IPS DF 6.9 (cell line): ENCODE data around the gene VAV3.
"Not testable (repeated sequence)": the region's sequence is repeated elsewhere in the genome, so short reads cannot be mapped to it uniquely, and the experiment has no call there.

Experiments
- DNase-seq: peaks from one replicate; pipeline ENCODE4 v3.0.0-alpha.2; 2013; ENCODE audit warnings: low read depth, low spot score
- H3K27ac ChIP-seq: one replicate; pipeline ENCODE4 v1.5.1; 2013; ENCODE audit warnings: low read length, control low read depth
- H3K27me3 ChIP-seq: 2 replicates; pipeline ENCODE4 v1.6.1; 2013; ENCODE audit warnings: mild to moderate bottlenecking, low read length; ENCODE audit not compliant: control insufficient read depth, insufficient read depth
- H3K36me3 ChIP-seq: 2 replicates; pipeline ENCODE4 v1.6.1; 2013; ENCODE audit warnings: low read length; ENCODE audit not compliant: control insufficient read depth, insufficient read depth
- H3K4me1 ChIP-seq: 2 replicates; pipeline ENCODE4 v1.6.1; 2013; ENCODE audit warnings: low read length; ENCODE audit not compliant: control insufficient read depth, insufficient read depth
- H3K4me3 ChIP-seq: 2 replicates; pipeline ENCODE4 v1.5.1; 2013; ENCODE audit warnings: mild to moderate bottlenecking, low read length
- H3K9me3 ChIP-seq: 2 replicates; pipeline ENCODE4 v1.6.1; 2013; ENCODE audit warnings: low read length, inconsistent platforms; ENCODE audit not compliant: control insufficient read depth, insufficient read depth
- WGBS: extraction: QIAGEN DNeasy Blood & Tissue Kit; methylation state at CpG from one replicate; pipeline ENCODE4 v1.1.7; 2013; ENCODE audit warnings: mixed read lengths, missing lambda C conversion rate; ENCODE audit not compliant: insufficient read length, insufficient coverage; 5-methylcytosine and 5-hydroxymethylcytosine counted together

Gene VAV3

DNA sequence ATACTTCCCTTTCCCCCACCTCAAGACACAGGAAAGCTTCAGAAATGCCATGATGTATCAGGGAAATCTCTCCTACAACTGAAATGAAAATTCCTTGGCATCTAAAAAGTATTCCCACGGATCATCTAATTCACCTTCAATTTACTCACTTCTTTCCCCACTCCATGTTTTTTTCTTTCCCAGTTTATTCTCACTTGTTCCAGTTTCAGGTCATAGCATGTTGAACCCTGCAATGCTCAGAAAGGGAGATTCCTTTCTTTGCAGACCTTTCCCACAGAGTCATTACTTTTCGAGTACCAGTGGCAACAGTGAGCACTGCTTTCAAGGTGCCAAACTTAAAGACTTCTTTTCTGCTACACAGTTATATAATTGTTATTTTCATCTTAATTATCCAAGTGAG is 305.0 kb downstream of the VAV3 start:
- H3K9me3 ChIP-seq = no peaks in the 10 kb centered on the region
- no peak overlapping the region for H3K4me3 ChIP-seq
- no peaks in the 10 kb centered on the region for H3K36me3 ChIP-seq
- no peaks in the 10 kb centered on the region for H3K27me3 ChIP-seq
- DNase-seq = no peak
- H3K4me1 ChIP-seq = no peaks in the 10 kb centered on the region
- WGBS = 100% methylated on average over 1 of the region's 2 CpGs
- no peak overlapping the region for H3K27ac ChIP-seq

DNA sequence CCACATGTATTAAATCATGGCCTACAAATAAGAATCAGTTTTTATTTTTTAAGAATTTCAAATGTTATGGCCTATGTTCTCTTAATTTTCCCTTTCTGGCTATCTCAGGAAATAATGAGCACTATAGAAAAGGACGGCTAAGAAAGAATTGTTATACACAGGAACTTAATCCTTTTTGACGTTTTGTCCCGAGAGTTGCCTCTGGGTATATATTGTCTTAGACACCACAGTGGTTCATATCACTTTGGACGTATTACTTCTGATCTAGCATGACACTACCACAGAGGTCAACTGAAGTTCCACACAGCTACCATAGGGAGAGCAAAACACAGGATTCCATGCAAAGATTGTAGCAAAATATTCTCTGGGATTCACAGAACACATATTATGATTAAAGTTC is 307.6 kb downstream of the VAV3 start:
- no peak for DNase-seq
- no CpG with 5 or more reads among the region's 4 CpGs for WGBS
- H3K36me3 ChIP-seq = no peaks in the 10 kb centered on the region
- no peaks in the 10 kb centered on the region for H3K9me3 ChIP-seq
- no peak overlapping the region for H3K27ac ChIP-seq
- no peaks in the 10 kb centered on the region for H3K4me1 ChIP-seq
- H3K27me3 ChIP-seq = no peaks in the 10 kb centered on the region
- no peak overlapping the region for H3K4me3 ChIP-seq

DNA sequence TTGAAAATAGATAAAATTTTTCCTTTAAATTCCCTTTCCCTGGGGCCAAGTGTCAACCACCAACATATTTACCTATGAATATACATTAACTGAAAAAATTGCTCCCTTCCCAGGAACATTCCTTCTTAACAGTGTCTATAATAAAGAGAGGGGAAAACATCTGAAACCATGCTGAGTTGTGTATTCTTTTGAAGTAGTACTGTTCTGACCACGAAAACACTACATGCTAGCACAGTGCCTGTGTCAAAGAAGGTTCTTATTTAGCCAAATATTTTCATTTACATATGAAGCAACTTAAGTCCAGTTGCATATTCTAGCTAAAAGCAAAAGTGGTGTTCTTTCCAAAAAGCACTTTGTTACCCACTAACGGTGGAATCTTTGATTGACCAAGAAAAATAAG is 311.2 kb downstream of the VAV3 start:
- no peaks in the 10 kb centered on the region for H3K36me3 ChIP-seq
- H3K4me3 ChIP-seq = no peak overlapping the region
- no peak for DNase-seq
- no CpG with 5 or more reads among the region's 2 CpGs for WGBS
- H3K27ac ChIP-seq = no peak overlapping the region
- no peaks in the 10 kb centered on the region for H3K9me3 ChIP-seq
- no peaks in the 10 kb centered on the region for H3K4me1 ChIP-seq
- no peaks in the 10 kb centered on the region for H3K27me3 ChIP-seq

DNA sequence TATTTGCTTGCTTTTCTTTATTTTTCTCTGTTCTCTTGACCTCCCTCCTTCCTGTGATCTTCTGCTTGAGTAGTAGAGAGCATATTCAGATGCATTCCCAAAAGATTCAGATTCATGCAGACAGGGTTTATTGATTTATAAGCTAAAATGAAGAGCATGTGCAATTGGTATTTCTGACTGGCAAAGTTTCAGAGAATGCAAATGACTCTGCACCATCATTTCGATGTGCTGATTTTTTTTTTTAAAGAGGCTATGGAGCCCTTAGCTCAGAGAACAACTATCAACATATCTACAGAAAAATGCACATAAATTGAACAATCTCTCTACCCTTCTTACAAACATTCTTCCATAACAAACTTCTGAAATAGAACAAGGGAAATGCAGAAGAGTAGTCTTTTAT is 312.0 kb downstream of the VAV3 start:
- H3K4me3 ChIP-seq = no peak overlapping the region
- no peaks in the 10 kb centered on the region for H3K36me3 ChIP-seq
- H3K4me1 ChIP-seq = no peaks in the 10 kb centered on the region
- no peaks in the 10 kb centered on the region for H3K9me3 ChIP-seq
- H3K27ac ChIP-seq = no peak overlapping the region
- no peaks in the 10 kb centered on the region for H3K27me3 ChIP-seq
- no peak for DNase-seq
- no CpG with 5 or more reads among the region's 1 CpG for whole genome bisulfite sequencing

DNA sequence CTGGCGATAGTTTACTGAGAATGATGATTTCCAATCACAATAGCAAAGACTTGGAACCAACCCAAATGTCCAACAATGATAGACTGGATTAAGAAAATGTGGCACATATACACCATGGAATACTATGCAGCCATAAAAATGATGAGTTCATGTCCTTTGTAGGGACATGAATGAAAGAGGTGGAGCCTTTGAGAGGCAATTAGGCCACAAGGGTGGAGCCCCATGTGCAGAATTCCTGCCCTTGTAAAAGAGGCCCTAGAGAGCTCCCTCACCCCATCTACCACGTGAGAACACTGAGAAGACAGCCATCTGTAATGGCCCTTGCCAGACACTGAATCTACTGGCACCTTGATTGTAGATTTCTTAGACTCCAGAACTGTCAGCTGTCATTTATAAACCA is 314.2 kb downstream of the VAV3 start:
- H3K36me3 ChIP-seq, H3K4me3 ChIP-seq, DNase-seq, H3K27me3 ChIP-seq, H3K9me3 ChIP-seq, H3K4me1 ChIP-seq, H3K27ac ChIP-seq: not testable (repeated sequence)
- no CpG with 5 or more reads among the region's 2 CpGs for WGBS

DNA sequence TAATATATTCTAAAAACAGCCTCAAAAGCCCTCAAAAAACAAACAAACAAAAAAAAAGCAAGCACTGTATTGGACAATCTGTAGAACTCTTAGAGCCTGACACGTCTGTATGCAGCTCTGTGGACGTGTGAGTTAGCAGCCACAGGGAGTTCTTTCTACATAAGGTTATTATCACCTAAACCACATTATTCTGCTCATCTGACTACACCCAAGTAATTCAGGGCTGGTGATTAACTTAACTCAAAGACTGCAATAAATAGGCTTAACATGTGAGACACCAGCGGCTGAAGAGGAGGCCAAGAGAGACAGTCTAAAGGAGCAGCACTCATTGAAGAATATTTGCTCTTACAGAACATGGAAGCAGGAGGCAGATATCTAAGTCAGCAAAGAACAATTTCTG is 316.0 kb downstream of the VAV3 start:
- WGBS = no CpG with 5 or more reads among the region's 3 CpGs
- no peak overlapping the region for H3K4me3 ChIP-seq

DNA sequence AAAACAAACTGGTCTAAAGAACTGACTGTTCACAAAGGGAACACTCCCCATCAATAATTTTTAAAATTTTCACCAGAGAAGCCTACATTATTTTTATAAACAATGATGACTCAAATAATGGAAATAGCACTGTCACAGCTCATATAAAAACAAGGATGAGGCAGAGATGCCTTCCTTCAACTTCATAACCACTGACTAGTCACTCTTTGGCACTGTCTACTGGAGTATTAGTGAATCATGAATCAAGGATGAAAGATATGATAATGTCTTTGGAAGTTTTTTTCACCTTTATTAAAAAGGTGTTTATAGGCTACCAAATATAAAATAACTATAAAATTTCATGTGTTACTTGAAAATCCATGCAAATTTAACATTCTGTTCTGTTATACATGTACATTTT is 316.9 kb downstream of the VAV3 start:
- Histone ChIP-seq H3K36me3 (no peaks in the 10 kb centered on the region), H3K9me3 (no peaks in the 10 kb centered on the region), H3K4me1 (no peaks in the 10 kb centered on the region), H3K4me3 (no peak overlapping the region), H3K27ac (no peak overlapping the region), H3K27me3 (no peaks in the 10 kb centered on the region)
- DNase-seq = no peak

More for the DNA sequence above, 316.0 kb downstream of the VAV3 start:
- Histone ChIP-seq H3K36me3 (no peaks in the 10 kb centered on the region), H3K27ac (no peak overlapping the region), H3K27me3 (no peaks in the 10 kb centered on the region), H3K9me3 (no peaks in the 10 kb centered on the region), H3K4me1 (no peaks in the 10 kb centered on the region)
- no peak for DNase-seq

DNA sequence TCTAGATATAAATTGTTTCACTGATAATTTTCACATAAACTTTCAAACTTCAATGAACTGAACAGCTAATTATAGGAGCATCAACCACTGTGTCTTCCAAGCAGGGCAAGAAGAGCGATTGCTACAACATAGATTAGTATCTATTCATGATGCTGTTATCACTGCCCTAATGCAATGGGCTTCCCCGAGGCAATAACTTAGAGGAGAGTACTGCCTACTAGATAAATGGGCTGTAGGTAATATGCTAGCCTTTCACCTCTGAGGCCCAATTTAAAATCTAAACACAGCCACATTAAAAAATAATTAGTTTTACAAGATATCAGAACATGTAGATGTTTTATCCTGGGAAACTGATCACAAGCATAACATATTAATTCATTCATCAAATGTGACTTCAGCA is 318.0 kb downstream of the VAV3 start:
- no peak overlapping the region for H3K27ac ChIP-seq
- no peaks in the 10 kb centered on the region for H3K4me1 ChIP-seq
- H3K27me3 ChIP-seq = no peaks in the 10 kb centered on the region
- no CpG with 5 or more reads among the region's 2 CpGs for WGBS
- H3K4me3 ChIP-seq = no peak overlapping the region
- DNase-seq = no peak
- no peaks in the 10 kb centered on the region for H3K9me3 ChIP-seq
- no peaks in the 10 kb centered on the region for H3K36me3 ChIP-seq

DNA sequence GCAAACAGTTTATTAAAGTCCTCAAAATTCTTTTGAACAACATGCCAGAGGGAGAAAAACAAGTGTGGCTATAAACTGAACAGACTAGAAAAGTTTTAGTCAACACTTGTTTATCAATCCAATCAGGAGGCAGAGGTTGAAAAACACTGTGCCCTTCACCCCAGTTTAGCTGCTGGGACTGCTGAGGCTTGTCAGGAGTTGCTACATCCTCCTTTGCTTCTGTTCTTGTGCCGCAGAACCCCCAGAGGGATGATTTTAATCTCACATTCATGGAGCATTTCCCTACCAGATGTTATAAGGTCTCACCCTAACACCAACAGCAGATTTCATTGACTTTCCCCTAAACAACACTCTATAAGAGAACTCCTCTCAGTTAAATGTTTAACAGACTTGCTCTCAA is 321.2 kb downstream of the VAV3 start:
- no peak overlapping the region for H3K4me3 ChIP-seq
- H3K4me1 ChIP-seq = no peaks in the 10 kb centered on the region
- H3K27ac ChIP-seq = no peak overlapping the region
- H3K36me3 ChIP-seq = no peaks in the 10 kb centered on the region
- no peaks in the 10 kb centered on the region for H3K9me3 ChIP-seq
- no peaks in the 10 kb centered on the region for H3K27me3 ChIP-seq
- no peak for DNase-seq
- no CpG with 5 or more reads among the region's 1 CpG for WGBS

DNA sequence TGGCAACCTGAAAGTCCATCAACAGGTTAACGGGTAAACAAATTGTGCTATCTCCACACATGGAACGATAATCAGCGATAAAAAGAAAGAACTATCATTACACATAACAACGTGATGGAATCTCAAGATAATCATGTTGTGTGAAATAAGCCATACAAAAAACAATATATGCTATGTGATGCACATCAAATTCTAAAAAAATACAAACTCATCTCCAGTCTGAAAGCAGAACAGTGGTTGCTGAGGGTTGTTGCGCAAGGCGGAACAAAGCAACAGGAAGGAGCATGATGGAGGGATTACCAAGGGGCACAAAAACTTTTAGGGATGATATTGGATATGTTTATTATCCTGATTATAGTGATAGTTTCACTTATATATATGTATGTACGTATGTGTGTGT is 324.8 kb downstream of the VAV3 start:
- no CpG with 5 or more reads among the region's 7 CpGs for WGBS
- no peak for DNase-seq
- no peaks in the 10 kb centered on the region for H3K36me3 ChIP-seq
- H3K9me3 ChIP-seq = no peaks in the 10 kb centered on the region
- no peak overlapping the region for H3K27ac ChIP-seq
- H3K4me3 ChIP-seq = no peak overlapping the region
- H3K27me3 ChIP-seq = no peaks in the 10 kb centered on the region
- no peaks in the 10 kb centered on the region for H3K4me1 ChIP-seq

DNA sequence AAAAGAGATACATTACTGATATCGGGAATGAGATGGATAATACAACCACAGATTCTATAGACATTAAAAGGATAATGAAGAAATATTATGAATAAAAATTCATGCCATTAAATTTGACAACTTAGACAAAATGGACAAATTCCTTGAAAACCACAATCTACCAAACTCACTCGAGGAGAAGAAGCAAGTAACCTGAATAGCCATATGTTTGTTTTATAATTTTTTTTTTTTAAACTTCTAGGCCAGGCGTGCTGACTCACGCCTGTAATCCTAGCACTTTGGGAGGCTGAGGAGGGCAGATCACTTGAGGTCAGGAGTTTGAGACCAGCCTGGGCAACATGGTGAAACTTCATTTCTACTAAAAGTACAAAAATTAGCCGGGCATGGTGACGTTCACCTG is 327.9 kb downstream of the VAV3 start:
- H3K36me3 ChIP-seq = no peaks in the 10 kb centered on the region
- no peak overlapping the region for H3K4me3 ChIP-seq
- no peaks in the 10 kb centered on the region for H3K4me1 ChIP-seq
- H3K27ac ChIP-seq = no peak overlapping the region
- H3K9me3 ChIP-seq = no peaks in the 10 kb centered on the region
- no peak for DNase-seq
- no CpG with 5 or more reads among the region's 6 CpGs for WGBS
- no peaks in the 10 kb centered on the region for H3K27me3 ChIP-seq
